Liver (tissue), 9 donors: ENCODE results near the gene TLR3. TPM values are rescaled to one million over a fixed set of nuclear protein-coding genes. Genes with fewer than 3 reads are reported as not detected.

Source experiments
- DNase-seq: peaks from one replicate; pipeline ENCODE4 v3.0.0-alpha.2; 2017; ENCODE audit warnings: low spot score
- H3K27ac ChIP-seq, 2 donors: one replicate each; pipeline ENCODE4 v1.7.0; 2013; ENCODE audit warnings: inconsistent platforms in 2 of 2, low read length in 2 of 2, control low read depth in 1 of 2, low read depth in 1 of 2, mild to moderate bottlenecking in 1 of 2
- H3K27me3 ChIP-seq, 4 donors: one replicate each; pipeline versions ENCODE4 v1.6.1 to v1.7.0; 2013; ENCODE audit warnings: low read length in 3 of 4, inconsistent platforms in 1 of 4, mild to moderate bottlenecking in 1 of 4, moderate library complexity in 1 of 4; ENCODE audit not compliant: control insufficient read depth in 4 of 4, insufficient read depth in 4 of 4
- H3K36me3 ChIP-seq, 4 donors: one replicate each; pipeline versions ENCODE4 v1.6.1 to v1.7.0; 2013; ENCODE audit warnings: low read length in 3 of 4, mild to moderate bottlenecking in 3 of 4, low read depth in 1 of 4, moderate library complexity in 1 of 4; ENCODE audit not compliant: control insufficient read depth in 4 of 4, insufficient read depth in 3 of 4
- H3K4me1 ChIP-seq, 4 donors: one replicate each; pipeline versions ENCODE4 v1.6.1 to v1.7.0; 2013; ENCODE audit warnings: low read length in 3 of 4, mild to moderate bottlenecking in 3 of 4, moderate library complexity in 1 of 4; ENCODE audit not compliant: control insufficient read depth in 4 of 4, insufficient read depth in 4 of 4
- H3K4me3 ChIP-seq, 3 donors: one replicate each; pipeline versions ENCODE4 v1.6.1 to v1.7.0; 2013; ENCODE audit warnings: low read length in 3 of 3, control low read depth in 1 of 3, low read depth in 1 of 3, mild to moderate bottlenecking in 1 of 3
- H3K9ac ChIP-seq, 2 donors: one replicate each; pipeline ENCODE4 v1.7.0; 2013; ENCODE audit warnings: low read length in 2 of 2, mild to moderate bottlenecking in 2 of 2, moderate library complexity in 2 of 2, control low read depth in 1 of 2, low read depth in 1 of 2
- H3K9me3 ChIP-seq, 4 donors: one replicate each; pipeline versions ENCODE4 v1.6.1 to v1.7.0; 2013; ENCODE audit warnings: low read length in 3 of 4; ENCODE audit not compliant: control insufficient read depth in 4 of 4
- ATF3 ChIP-seq: IDR thresholded peaks from 2 replicates; pipeline ENCODE4 v1.6.1; 2016; ENCODE audit warnings: antibody characterized with exemption
- CTCF ChIP-seq: fragments of 150-350 bp; IDR thresholded peaks from 2 replicates; pipeline ENCODE4 v1.5.1; 2017; ENCODE audit warnings: improper control_type of control experiment, low read depth, low read length; ENCODE audit not compliant: missing input control
- EGR1 ChIP-seq, 2 donors: IDR thresholded peaks; 2 replicates each; pipeline ENCODE4 v1.6.1; 2016 to 2018; ENCODE audit warnings: antibody characterized with exemption in 2 of 2, low read depth in 2 of 2
- FOXA1 ChIP-seq: IDR thresholded peaks from 2 replicates; pipeline ENCODE4 v1.6.1; 2016; ENCODE audit warnings: antibody characterized with exemption
- GABPA ChIP-seq, 2 donors: IDR thresholded peaks in 1 of 2; conservative IDR thresholded peaks in 1 of 2; 2 replicates each; pipeline ENCODE4 v1.6.1; 2016; ENCODE audit warnings: antibody characterized with exemption in 2 of 2, mild to moderate bottlenecking in 1 of 2, moderate library complexity in 1 of 2
- HNF4A ChIP-seq, 2 donors: conservative IDR thresholded peaks; 2 replicates each; pipeline ENCODE4 v1.6.1; 2016; ENCODE audit warnings: antibody characterized with exemption in 2 of 2, mild to moderate bottlenecking in 2 of 2
- HNF4G ChIP-seq: IDR thresholded peaks from 2 replicates; pipeline ENCODE4 v1.6.1; 2016; ENCODE audit warnings: antibody characterized with exemption
- JUND ChIP-seq, 2 donors: IDR thresholded peaks; 2 replicates each; pipeline ENCODE4 v1.6.1; 2016; ENCODE audit warnings: antibody characterized with exemption in 2 of 2
- NR2F2 ChIP-seq: IDR thresholded peaks from 2 replicates; pipeline ENCODE4 v1.6.1; 2016; ENCODE audit warnings: antibody characterized with exemption
- RAD21 ChIP-seq, 2 donors: IDR thresholded peaks; 2 replicates each; pipeline ENCODE4 v1.6.1; 2016; ENCODE audit warnings: antibody characterized with exemption in 2 of 2, mild to moderate bottlenecking in 2 of 2
- REST ChIP-seq: IDR thresholded peaks from 2 replicates; pipeline ENCODE4 v1.6.1; 2016; ENCODE audit warnings: antibody characterized with exemption, mild to moderate bottlenecking
- RXRA ChIP-seq, 2 donors: IDR thresholded peaks; 2 replicates each; pipeline ENCODE4 v1.6.1; 2017 to 2018; ENCODE audit warnings: antibody characterized with exemption in 2 of 2, mild to moderate bottlenecking in 1 of 2
- SP1 ChIP-seq: IDR thresholded peaks from 2 replicates; pipeline ENCODE4 v1.6.1; 2018; ENCODE audit warnings: antibody characterized with exemption, mild to moderate bottlenecking
- TAF1 ChIP-seq: conservative IDR thresholded peaks from 2 replicates; pipeline ENCODE4 v1.6.1; 2016; ENCODE audit warnings: antibody characterized with exemption, mild to moderate bottlenecking
- YY1 ChIP-seq: IDR thresholded peaks from 2 replicates; pipeline ENCODE4 v1.6.1; 2016; ENCODE audit warnings: antibody characterized with exemption, mild to moderate bottlenecking
- ZBTB33 ChIP-seq: IDR thresholded peaks from 2 replicates; pipeline ENCODE4 v1.6.1; 2016; ENCODE audit warnings: antibody characterized with exemption
- WGBS: extraction: QIAGEN DNeasy Blood & Tissue Kit; methylation state at CpG from one replicate; pipeline ENCODE4 v1.1.7; 2013; 5-methylcytosine and 5-hydroxymethylcytosine counted together
- polyA plus RNA-seq, 2 donors: library from polyadenylated mRNA; stranded (reverse) in 1 of 2; unstranded in 1 of 2; fragments of 200-250 nt in 1 of 2; fragments of >200 nt in 1 of 2; fragmentation: Nextera tagmentation in 1 of 2; extraction: Ambion mirVana in 1 of 2; gene quantifications; one replicate each; pipeline versions ENCODE4 v1.2.1 to v1.2.3, GENCODE V29; 2013 to 2015
- total RNA-seq, 2 donors: library from RNA; depleted of rRNA; stranded (reverse); fragments of >200 nt; gene quantifications; one replicate each; pipeline ENCODE4 v1.2.3, GENCODE V29; 2014
- donor health status: healthy.
- donor health status: healthy.
- donor health status: healthy.
- donor health status: healthy.
- donor health status: healthy.

The TLR3 gene
- total and polyA plus RNA-seq, 4 donors, result 1.3 to 4.3 (median 2.4) TPM

- H3K27ac ChIP-seq, result no peak overlapping the region
- H3K27me3 ChIP-seq, result no peaks in the 10 kb centered on the region
- 87% methylated on average over 4 of the region's 4 CpGs for WGBS
- TF ChIP-seq TAF1 (no peak), RAD21 (IDR thresholded peaks at IDR 0.05) (no peak), CTCF (no peak), YY1 (no peak), HNF4G (no peak), FOXA1 (no peak), SP1 (no peak), EGR1 (IDR thresholded peaks at IDR 0.05; ENCODE audit: low read depth in 2 of 2) (no peak), HNF4A (conservative IDR thresholded peaks at IDR 0.05) (no peak), REST (no peak), ZBTB33 (no peak), JUND (IDR thresholded peaks at IDR 0.05) (no peak), ATF3 (no peak), GABPA (IDR thresholded peaks at IDR 0.05 in 1 of 2, conservative IDR thresholded peaks at IDR 0.05 in 1 of 2) (no peak)
- no peaks in the 10 kb centered on the region for H3K36me3 ChIP-seq
- H3K4me3 ChIP-seq, result no peak overlapping the region
- H3K9me3 ChIP-seq, result no peaks in the 10 kb centered on the region
- no peak overlapping the region for H3K9ac ChIP-seq
- H3K4me1 ChIP-seq, result peaks cover 0 to 14% (median 4%) of the 10 kb centered on the region in 4 donors
- no peak for DNase-seq
Observed at GRCh38 chr4:186109245-186109644, 40.3 kb downstream of the TLR3 start.

GRCh38 chr4:186116697-186117096, 47.7 kb downstream of the TLR3 start:
- H3K9me3 ChIP-seq, result no peaks in the 10 kb centered on the region
- no peaks in the 10 kb centered on the region for H3K4me1 ChIP-seq
- no peak overlapping the region for H3K27ac ChIP-seq
- no peak for DNase-seq
- no peaks in the 10 kb centered on the region for H3K27me3 ChIP-seq
- TF ChIP-seq REST, result no peak
- no peak for TF ChIP-seq RXRA (IDR thresholded peaks at IDR 0.05)
- no peak for TF ChIP-seq GABPA (IDR thresholded peaks at IDR 0.05 in 1 of 2, conservative IDR thresholded peaks at IDR 0.05 in 1 of 2)
- no peak for TF ChIP-seq SP1
- TF ChIP-seq FOXA1, result no peak
- no peak for TF ChIP-seq NR2F2
- no peak for TF ChIP-seq ZBTB33
- H3K36me3 ChIP-seq, result no peaks in the 10 kb centered on the region
- no peak overlapping the region for H3K4me3 ChIP-seq
- H3K9ac ChIP-seq, result no peak overlapping the region
- 83% methylated on average over 2 of the region's 2 CpGs for WGBS
